H1 (cell line): ENCODE results near the gene ITGB4. TPM values are rescaled to one million over a fixed set of nuclear protein-coding genes. Genes with fewer than 3 reads are reported as not detected.

Experiments
- CREB1 ChIP-seq: IDR thresholded peaks from 2 replicates; pipeline ENCODE4 v1.6.1; 2012; ENCODE audit warnings: inconsistent platforms
- CTBP2 ChIP-seq: IDR thresholded peaks from 2 replicates; pipeline ENCODE4 v1.7.0; 2011; ENCODE audit warnings: borderline replicate concordance, mild to moderate bottlenecking, moderate library complexity, mixed read lengths, low read length; ENCODE audit not compliant: insufficient read depth, insufficient read length
- NANOG ChIP-seq: IDR thresholded peaks from 2 replicates; pipeline ENCODE4 v1.6.1; 2011; ENCODE audit warnings: low read length, low read depth, mild to moderate bottlenecking, inconsistent platforms; ENCODE audit not compliant: insufficient read depth, poor library complexity, severe bottlenecking
- POLR2AphosphoS5 ChIP-seq: IDR thresholded peaks from 2 replicates; pipeline ENCODE4 v1.6.1; 2011; ENCODE audit warnings: low read depth, low read length
- RXRA ChIP-seq: IDR thresholded peaks from 2 replicates; pipeline ENCODE4 v1.6.1; 2011; ENCODE audit warnings: low read depth, mild to moderate bottlenecking, low read length, moderate library complexity; ENCODE audit not compliant: insufficient read depth
- SIN3A ChIP-seq, 2 experiments: IDR thresholded peaks in 1 of 2; conservative IDR thresholded peaks in 1 of 2; 2 replicates each; pipeline ENCODE4 v1.6.1; 2011 to 2012; ENCODE audit warnings: low read length in 2 of 2, improper control_type of control experiment in 1 of 2, low read depth in 1 of 2, mild to moderate bottlenecking in 1 of 2
- SP2 ChIP-seq: IDR thresholded peaks from 2 replicates; pipeline ENCODE4 v1.6.1; 2012; ENCODE audit warnings: mild to moderate bottlenecking, low read length, inconsistent platforms
- polyA plus RNA-seq, 7 experiments: library from polyadenylated mRNA; depleted of rRNA in 3 of 7; stranded (reverse) in 5 of 7; unstranded in 2 of 7; fragments of >200 nt in 5 of 7; fragments of 200-250 nt in 2 of 7; gene quantifications; 1 replicate in 5 of 7; 2 replicates in 1 of 7; 4 replicates in 1 of 7; pipeline versions ENCODE4 v1.2.1 to v1.2.3, GENCODE V29; 2011 to 2013; ENCODE audit warnings: missing spikeins in 2 of 7, mixed read lengths in 2 of 7
- total RNA-seq: library from RNA; stranded (reverse); fragmentation: NEBNext Ultra II Directional; extraction: Animal tissue kit (Norgen Biotek cat#: 25700); gene quantifications from 2 replicates; pipeline ENCODE4 v1.2.1, GENCODE V29; 2021

Gene ITGB4
- total and polyA plus RNA-seq, 2 of the 8 experiments (the other 6 are each of a cell fraction or from before 2014, with no cell fraction given) = 5.2 to 5.6 TPM

DNA sequence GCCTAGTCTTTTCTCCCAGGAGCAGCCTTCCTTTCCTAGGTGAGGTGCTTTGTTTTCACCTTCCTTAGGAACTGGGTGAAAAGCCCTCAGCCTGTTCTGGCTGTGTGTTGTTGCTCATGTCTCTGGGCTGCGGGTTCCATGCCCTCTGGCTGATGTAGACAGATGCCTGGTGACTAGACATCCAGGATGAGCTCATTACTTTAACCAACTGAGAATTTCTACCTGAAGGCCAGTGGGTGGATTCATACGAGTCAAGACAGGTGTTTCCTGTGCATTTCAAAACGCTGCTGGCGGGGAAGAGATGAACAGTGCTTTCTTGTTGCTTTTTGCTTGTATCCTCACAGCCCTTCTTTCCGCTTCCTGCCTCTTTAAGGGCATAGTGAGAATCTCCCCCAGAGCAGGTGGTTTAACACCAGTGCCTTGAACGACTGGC is 31.8 kb upstream of the ITGB4 start (continued):
- no peak for TF ChIP-seq CREB1
- TF ChIP-seq SP2 = no peak
- TF ChIP-seq NANOG = no peak
- no peak for TF ChIP-seq SIN3A (conservative IDR thresholded peaks at IDR 0.05 in 1 of 2, IDR thresholded peaks at IDR 0.05 in 1 of 2; ENCODE audit: low read depth in 1 of 2, low read length in 2 of 2)
- no peak for TF ChIP-seq RXRA
- TF ChIP-seq POLR2AphosphoS5 = no peak
- no peak for TF ChIP-seq CTBP2
